Body of pancreas (tissue), 4 donors: ENCODE measurements around the gene COL5A2.

Experiments used
- CTCF ChIP-seq, 7 experiments: fragments of 450-650 bp in 4 of 7; fragments of 200-600 bp in 3 of 7; sonication (generic) in 3 of 7; IDR thresholded peaks; one replicate each; pipeline ENCODE4 v1.5.1; 2016 to 2019; ENCODE audit warnings: antibody characterized with exemption in 7 of 7
- POLR2A ChIP-seq, 3 donors: fragments of 450-650 bp; IDR thresholded peaks; one replicate each; pipeline ENCODE4 v1.6.1; 2016; ENCODE audit warnings: antibody characterized with exemption in 3 of 3, mild to moderate bottlenecking in 2 of 3

GRCh38 chr2:189153619-189154018 is 25.9 kb downstream of the COL5A2 start:
- TF ChIP-seq CTCF (IDR thresholded peaks at IDR 0.05): no peak
- TF ChIP-seq POLR2A (IDR thresholded peaks at IDR 0.05): no peak
